ENCODE results near the gene TNFAIP8.
A peak's percentile ranks its signal among the peaks of the same experiment; 100 is the strongest.

TNFAIP8 gene

GRCh38 chr5:119388619-119389190 lies 32.9 kb downstream of the TNFAIP8 start:
- H3K4me3 ChIP-seq (ENCODE audit: insufficient read depth, low read depth, low read length, poor library complexity, severe bottlenecking) = no peak overlapping the region
- H3K36me3 ChIP-seq (ENCODE audit: control insufficient read depth, insufficient read depth, low read length) = peaks cover 12% of the 10 kb centered on the region
- H3K4me1 ChIP-seq (ENCODE audit: control insufficient read depth, insufficient read depth, low read length, poor library complexity, severe bottlenecking) = peaks cover 31% of the 10 kb centered on the region
- no peaks in the 10 kb centered on the region for H3K27me3 ChIP-seq (replicated peaks; ENCODE audit: control insufficient read depth, insufficient read depth, low read length, poor library complexity, severe bottlenecking)
- no peaks in the 10 kb centered on the region for H3K9me3 ChIP-seq (ENCODE audit: control insufficient read depth, low read length)
- DNase-seq = no peak
- no peak overlapping the region for H3K27ac ChIP-seq (ENCODE audit: insufficient read depth, low read length, poor library complexity, severe bottlenecking)

DNA sequence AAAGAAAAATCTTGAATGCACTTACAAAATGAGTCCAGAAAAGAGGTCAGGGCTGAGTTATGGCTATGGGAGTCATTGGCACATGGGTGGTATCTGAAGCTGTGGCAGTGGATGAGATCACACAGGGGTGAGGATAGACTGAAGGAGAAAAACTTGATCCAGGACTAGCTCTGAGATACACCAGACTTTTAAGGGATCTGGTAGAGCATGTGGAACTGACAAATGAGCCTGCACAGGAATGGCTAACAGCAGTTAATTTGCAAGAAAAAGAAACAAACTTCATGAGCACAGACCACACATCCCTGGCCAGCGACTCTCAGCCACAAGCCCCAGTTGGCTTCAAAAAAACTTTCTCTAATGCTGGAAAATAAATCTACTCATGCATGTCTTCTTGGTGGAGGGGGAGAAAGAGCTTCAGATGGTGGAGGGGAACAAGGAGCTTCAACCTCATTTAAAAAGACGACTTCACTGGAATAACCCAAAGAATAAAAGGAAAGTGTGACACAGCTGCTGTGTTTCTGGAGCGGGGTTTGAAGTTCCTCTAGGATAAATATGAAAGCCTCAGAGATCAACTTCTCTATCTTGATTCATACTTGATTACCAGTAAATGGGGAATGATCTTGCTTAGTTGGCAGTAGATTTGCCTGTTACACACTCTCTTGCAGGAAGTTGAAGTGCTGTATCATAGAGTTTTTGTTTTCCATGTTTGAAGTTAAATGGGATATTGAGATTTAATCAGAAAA lies 33.6 kb downstream of the TNFAIP8 start:
- peaks cover 14% of the 10 kb centered on the region for H3K36me3 ChIP-seq (ENCODE audit: control insufficient read depth, insufficient read depth, low read length)
- H3K4me3 ChIP-seq (ENCODE audit: insufficient read depth, low read depth, low read length, poor library complexity, severe bottlenecking) = no peak overlapping the region
- peaks cover 25% of the 10 kb centered on the region for H3K4me1 ChIP-seq (ENCODE audit: control insufficient read depth, insufficient read depth, low read length, poor library complexity, severe bottlenecking)
- no peak overlapping the region for H3K27ac ChIP-seq (ENCODE audit: insufficient read depth, low read length, poor library complexity, severe bottlenecking)
- H3K9me3 ChIP-seq (ENCODE audit: control insufficient read depth, low read length) = no peaks in the 10 kb centered on the region
- H3K27me3 ChIP-seq (replicated peaks; ENCODE audit: control insufficient read depth, insufficient read depth, low read length, poor library complexity, severe bottlenecking) = no peaks in the 10 kb centered on the region
- no peak for DNase-seq

- Histone ChIP-seq H3K4me1 (ENCODE audit: control insufficient read depth, insufficient read depth, low read length, poor library complexity, severe bottlenecking) (peaks cover 16% of the 10 kb centered on the region), H3K27me3 (replicated peaks; ENCODE audit: control insufficient read depth, insufficient read depth, low read length, poor library complexity, severe bottlenecking) (no peaks in the 10 kb centered on the region), H3K27ac (ENCODE audit: insufficient read depth, low read length, poor library complexity, severe bottlenecking) (no peak overlapping the region), H3K4me3 (ENCODE audit: insufficient read depth, low read depth, low read length, poor library complexity, severe bottlenecking) (no peak overlapping the region), H3K36me3 (ENCODE audit: control insufficient read depth, insufficient read depth, low read length) (peaks cover 22% of the 10 kb centered on the region), H3K9me3 (ENCODE audit: control insufficient read depth, low read length) (no peaks in the 10 kb centered on the region)
- DNase-seq = no peak
Observed at GRCh38 chr5:119390404-119390803, 34.6 kb downstream of the TNFAIP8 start.

- Histone ChIP-seq H3K4me1 (ENCODE audit: control insufficient read depth, insufficient read depth, low read length, poor library complexity, severe bottlenecking) (peaks cover 6% of the 10 kb centered on the region), H3K36me3 (ENCODE audit: control insufficient read depth, insufficient read depth, low read length) (peaks cover 23% of the 10 kb centered on the region), H3K9me3 (ENCODE audit: control insufficient read depth, low read length) (no peaks in the 10 kb centered on the region), H3K27me3 (replicated peaks; ENCODE audit: control insufficient read depth, insufficient read depth, low read length, poor library complexity, severe bottlenecking) (no peaks in the 10 kb centered on the region), H3K4me3 (ENCODE audit: insufficient read depth, low read depth, low read length, poor library complexity, severe bottlenecking) (no peak overlapping the region), H3K27ac (ENCODE audit: insufficient read depth, low read length, poor library complexity, severe bottlenecking) (no peak overlapping the region)
- no peak for DNase-seq
Observed at GRCh38 chr5:119393201-119393691, 37.4 kb downstream of the TNFAIP8 start.

- H3K27ac ChIP-seq (ENCODE audit: insufficient read depth, low read length, poor library complexity, severe bottlenecking) = no peak overlapping the region
- no peaks in the 10 kb centered on the region for H3K27me3 ChIP-seq (replicated peaks; ENCODE audit: control insufficient read depth, insufficient read depth, low read length, poor library complexity, severe bottlenecking)
- no peaks in the 10 kb centered on the region for H3K9me3 ChIP-seq (ENCODE audit: control insufficient read depth, low read length)
- peaks cover 6% of the 10 kb centered on the region for H3K4me1 ChIP-seq (ENCODE audit: control insufficient read depth, insufficient read depth, low read length, poor library complexity, severe bottlenecking)
- DNase-seq = no peak
- H3K4me3 ChIP-seq (ENCODE audit: insufficient read depth, low read depth, low read length, poor library complexity, severe bottlenecking) = no peak overlapping the region
- peaks cover 23% of the 10 kb centered on the region for H3K36me3 ChIP-seq (ENCODE audit: control insufficient read depth, insufficient read depth, low read length)
Observed at GRCh38 chr5:119393746-119394145, 37.9 kb downstream of the TNFAIP8 start.

- no peaks in the 10 kb centered on the region for H3K9me3 ChIP-seq (ENCODE audit: control insufficient read depth, low read length)
- H3K4me1 ChIP-seq (ENCODE audit: control insufficient read depth, insufficient read depth, low read length, poor library complexity, severe bottlenecking) = no peaks in the 10 kb centered on the region
- peaks cover 23% of the 10 kb centered on the region for H3K36me3 ChIP-seq (ENCODE audit: control insufficient read depth, insufficient read depth, low read length)
- H3K27me3 ChIP-seq (replicated peaks; ENCODE audit: control insufficient read depth, insufficient read depth, low read length, poor library complexity, severe bottlenecking) = no peaks in the 10 kb centered on the region
- H3K4me3 ChIP-seq (ENCODE audit: insufficient read depth, low read depth, low read length, poor library complexity, severe bottlenecking) = no peak overlapping the region
- DNase-seq = no peak
- peak overlapping the region; percentile 7 for H3K27ac ChIP-seq (ENCODE audit: insufficient read depth, low read length, poor library complexity, severe bottlenecking)
Observed at GRCh38 chr5:119395080-119395836, 39.4 kb downstream of the TNFAIP8 start.

DNA sequence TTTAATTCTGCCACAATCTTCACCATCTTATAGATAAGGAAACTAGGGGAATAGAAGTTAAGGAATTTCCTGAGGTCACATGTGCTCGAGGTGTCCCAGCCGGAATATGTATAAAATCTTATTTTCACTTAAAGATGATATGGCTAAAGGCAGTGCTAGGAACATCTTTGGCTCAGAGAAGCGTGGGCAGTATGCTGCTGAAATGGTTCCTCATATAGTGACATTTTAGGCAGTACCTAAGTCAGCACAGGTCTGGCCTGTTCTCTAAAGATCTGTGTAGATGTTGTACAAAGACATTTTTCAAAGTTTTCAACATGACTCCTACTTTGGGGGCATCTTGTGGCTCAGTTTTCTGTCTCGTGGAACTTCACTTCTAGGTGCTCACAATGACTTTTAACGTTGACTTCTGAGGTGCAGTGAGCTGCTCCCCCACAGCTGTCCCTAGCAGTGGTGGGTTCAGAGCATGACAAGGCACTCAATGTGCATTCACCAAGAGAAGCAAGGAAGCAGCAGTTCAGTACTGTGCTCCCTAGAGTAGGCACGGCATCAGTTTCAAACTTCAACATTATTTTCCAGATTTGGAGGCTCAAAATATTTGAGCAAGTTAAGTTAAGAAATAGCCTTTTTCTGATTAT lies 40.3 kb downstream of the TNFAIP8 start:
- Histone ChIP-seq H3K27me3 (replicated peaks; ENCODE audit: control insufficient read depth, insufficient read depth, low read length, poor library complexity, severe bottlenecking) (no peaks in the 10 kb centered on the region), H3K9me3 (ENCODE audit: control insufficient read depth, low read length) (no peaks in the 10 kb centered on the region), H3K4me3 (ENCODE audit: insufficient read depth, low read depth, low read length, poor library complexity, severe bottlenecking) (no peak overlapping the region), H3K27ac (ENCODE audit: insufficient read depth, low read length, poor library complexity, severe bottlenecking) (no peak overlapping the region), H3K36me3 (ENCODE audit: control insufficient read depth, insufficient read depth, low read length) (peaks cover 23% of the 10 kb centered on the region), H3K4me1 (ENCODE audit: control insufficient read depth, insufficient read depth, low read length, poor library complexity, severe bottlenecking) (no peaks in the 10 kb centered on the region)
- no peak for DNase-seq

GRCh38 chr5:119397518-119398380 lies 41.9 kb downstream of the TNFAIP8 start:
- Histone ChIP-seq H3K27ac (ENCODE audit: insufficient read depth, low read length, poor library complexity, severe bottlenecking) (peak overlapping the region; percentile 35), H3K4me1 (ENCODE audit: control insufficient read depth, insufficient read depth, low read length, poor library complexity, severe bottlenecking) (no peaks in the 10 kb centered on the region), H3K27me3 (replicated peaks; ENCODE audit: control insufficient read depth, insufficient read depth, low read length, poor library complexity, severe bottlenecking) (no peaks in the 10 kb centered on the region), H3K4me3 (ENCODE audit: insufficient read depth, low read depth, low read length, poor library complexity, severe bottlenecking) (no peak overlapping the region), H3K9me3 (ENCODE audit: control insufficient read depth, low read length) (no peaks in the 10 kb centered on the region), H3K36me3 (ENCODE audit: control insufficient read depth, insufficient read depth, low read length) (peaks cover 21% of the 10 kb centered on the region)
- DNase-seq = no peak

- Histone ChIP-seq H3K36me3 (ENCODE audit: control insufficient read depth, insufficient read depth, low read length) (peaks cover 9% of the 10 kb centered on the region), H3K4me1 (ENCODE audit: control insufficient read depth, insufficient read depth, low read length, poor library complexity, severe bottlenecking) (no peaks in the 10 kb centered on the region), H3K4me3 (ENCODE audit: insufficient read depth, low read depth, low read length, poor library complexity, severe bottlenecking) (no peak overlapping the region), H3K9me3 (ENCODE audit: control insufficient read depth, low read length) (no peaks in the 10 kb centered on the region), H3K27ac (ENCODE audit: insufficient read depth, low read length, poor library complexity, severe bottlenecking) (no peak overlapping the region), H3K27me3 (replicated peaks; ENCODE audit: control insufficient read depth, insufficient read depth, low read length, poor library complexity, severe bottlenecking) (no peaks in the 10 kb centered on the region)
- DNase-seq = no peak
Observed at GRCh38 chr5:119398727-119399466, 43.1 kb downstream of the TNFAIP8 start.

All from effector memory CD4-positive, alpha-beta T cell (primary cell).